GM21367 (cell line): ENCODE measurements around the gene TTYH3.

ENCODE experiments used
- ATAC-seq: cut with Tn5 transposase; IDR thresholded peaks from one replicate; pipeline ENCODE4 v1.9.1; 2021; ENCODE audit not compliant: unreplicated experiment

Gene TTYH3

DNA sequence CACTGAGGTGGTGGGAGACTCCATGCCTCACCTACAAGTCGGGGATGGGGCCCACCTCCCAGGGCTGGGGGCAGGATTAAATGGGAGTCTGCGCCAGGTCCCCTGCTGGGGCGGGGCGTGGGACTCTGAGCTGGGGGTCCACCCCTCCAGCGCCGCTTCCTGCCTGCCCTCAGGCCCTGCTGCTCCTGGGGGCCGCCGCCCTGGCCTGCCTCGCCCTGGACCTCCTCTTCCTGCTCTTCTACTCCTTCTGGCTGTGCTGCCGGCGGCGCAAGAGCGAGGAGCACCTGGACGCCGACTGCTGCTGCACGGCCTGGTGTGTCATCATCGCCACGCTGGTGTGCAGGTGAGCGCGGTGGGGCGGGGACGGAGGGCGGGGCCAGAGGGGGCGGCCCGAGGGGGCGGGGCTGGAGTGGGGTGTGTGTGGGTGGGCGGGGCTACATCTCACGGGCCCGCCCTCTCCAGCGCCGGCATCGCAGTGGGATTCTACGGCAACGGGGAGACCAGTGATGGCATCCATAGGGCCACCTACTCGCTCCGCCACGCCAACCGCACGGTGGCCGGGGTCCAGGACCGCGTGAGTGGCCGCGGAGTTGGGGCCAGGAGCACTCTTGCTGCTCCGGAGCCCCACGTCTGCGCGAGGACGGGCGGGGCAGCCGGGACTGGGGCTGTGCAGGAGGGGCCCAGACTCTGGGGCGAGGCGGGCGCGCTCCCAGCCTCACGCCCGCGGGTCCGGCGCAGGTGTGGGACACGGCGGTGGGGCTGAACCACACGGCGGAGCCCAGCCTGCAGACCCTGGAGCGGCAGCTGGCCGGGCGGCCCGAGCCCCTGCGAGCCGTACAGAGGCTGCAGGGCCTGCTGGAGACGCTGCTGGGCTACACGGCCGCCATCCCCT lies 15.1 kb downstream of the TTYH3 start:
- no peak for ATAC-seq

DNA sequence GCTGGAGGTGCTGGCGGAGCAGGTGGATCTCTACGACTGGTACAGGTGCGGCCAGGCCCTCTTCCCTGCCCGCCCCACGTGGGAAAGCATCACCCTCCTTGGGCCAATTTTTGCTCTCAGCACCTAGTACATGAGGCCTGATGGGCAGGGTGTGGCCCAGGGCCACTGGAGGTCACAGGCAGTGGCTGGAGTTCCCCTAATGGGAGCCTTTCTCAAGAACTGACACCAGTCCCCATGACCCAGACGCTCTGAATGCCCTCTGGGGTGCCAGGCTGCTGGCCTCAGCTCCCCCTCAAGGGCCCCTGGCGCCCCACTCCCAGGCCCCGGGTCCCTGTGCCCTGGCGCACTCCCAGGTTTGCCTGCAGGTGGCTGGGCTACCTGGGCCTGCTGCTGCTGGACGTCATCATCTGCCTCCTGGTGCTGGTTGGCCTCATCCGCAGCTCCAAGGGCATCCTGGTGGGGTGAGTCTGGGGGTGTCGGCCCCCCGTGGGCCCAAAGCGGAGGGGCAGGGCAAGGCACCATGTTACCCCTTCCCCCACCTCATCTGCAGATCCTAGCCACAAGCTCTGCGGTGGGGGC lies 15.9 kb downstream of the TTYH3 start:
- no peak for ATAC-seq

DNA sequence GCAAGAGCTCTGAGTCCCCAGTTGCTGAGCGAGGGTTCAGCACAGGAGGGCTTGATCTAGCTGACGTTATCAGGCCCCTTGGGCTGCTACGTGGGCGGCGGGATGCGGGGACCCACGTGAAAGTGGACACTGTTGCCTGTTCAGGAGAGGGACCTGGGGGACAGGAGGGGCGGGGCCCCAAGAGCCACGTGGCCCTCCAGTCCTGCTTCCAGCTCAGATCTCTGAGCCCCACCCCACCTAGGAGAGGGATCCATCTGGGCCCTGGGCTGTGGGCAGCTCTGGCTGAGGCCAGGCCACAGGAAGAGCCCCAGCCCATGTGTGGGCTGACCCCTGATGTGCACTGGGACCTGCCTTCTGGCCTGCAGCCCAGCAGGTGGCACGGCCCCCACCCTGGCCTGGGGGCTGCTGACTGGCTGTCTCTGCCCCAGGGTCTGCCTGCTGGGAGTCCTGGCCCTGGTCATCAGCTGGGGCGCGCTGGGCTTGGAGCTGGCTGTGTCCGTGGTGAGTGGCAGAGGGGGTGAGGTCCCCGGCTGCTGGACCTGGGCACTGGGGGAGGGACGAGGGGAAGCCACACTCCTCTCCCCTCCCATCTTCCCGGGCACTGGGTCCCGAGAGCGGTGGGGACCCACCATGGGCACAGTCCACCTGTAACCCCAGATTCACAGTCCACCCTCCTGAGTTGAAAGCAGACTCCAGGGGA lies 17.5 kb downstream of the TTYH3 start:
- ATAC-seq, result no peak

DNA sequence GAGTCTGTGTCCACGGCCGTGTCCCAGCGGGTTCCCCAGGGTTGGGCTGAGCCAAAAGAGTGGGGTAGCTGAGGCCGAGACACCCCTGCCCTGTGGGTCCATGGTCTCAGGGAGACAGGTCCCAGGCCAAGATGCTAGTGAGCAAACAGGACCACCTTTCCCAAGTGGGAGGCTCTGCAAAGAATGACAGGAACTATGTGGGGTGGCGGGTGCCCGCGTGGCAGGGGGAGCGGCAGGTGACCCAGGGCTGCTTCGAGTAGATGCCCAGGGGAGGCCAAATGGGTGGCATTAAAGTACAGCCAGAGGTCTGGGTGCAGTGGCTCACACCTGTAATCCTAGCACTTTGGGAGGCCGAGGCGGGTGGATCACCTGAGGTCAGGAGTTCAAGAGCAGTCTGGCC lies 18.2 kb downstream of the TTYH3 start:
- no peak for ATAC-seq

DNA sequence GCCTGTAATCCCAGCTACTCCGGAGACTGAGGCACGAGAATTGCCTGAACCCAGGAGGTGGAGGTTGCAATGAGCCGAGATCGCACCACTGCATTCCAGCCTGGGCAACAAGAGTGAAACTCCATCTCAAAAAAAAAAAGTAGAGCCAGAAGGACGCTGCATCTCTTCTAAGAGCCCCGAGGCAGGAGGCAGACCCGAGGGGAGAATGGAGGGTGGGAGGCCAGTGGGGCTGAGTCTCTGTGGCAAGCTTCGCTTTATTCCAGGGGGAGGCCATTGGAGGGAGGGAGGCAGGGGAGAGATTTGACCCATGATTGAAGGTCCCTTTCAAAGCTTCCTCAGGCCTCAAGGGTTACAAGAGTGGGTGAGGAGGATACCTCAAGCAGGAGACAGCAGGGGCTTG lies 18.7 kb downstream of the TTYH3 start:
- ATAC-seq, result no peak

DNA sequence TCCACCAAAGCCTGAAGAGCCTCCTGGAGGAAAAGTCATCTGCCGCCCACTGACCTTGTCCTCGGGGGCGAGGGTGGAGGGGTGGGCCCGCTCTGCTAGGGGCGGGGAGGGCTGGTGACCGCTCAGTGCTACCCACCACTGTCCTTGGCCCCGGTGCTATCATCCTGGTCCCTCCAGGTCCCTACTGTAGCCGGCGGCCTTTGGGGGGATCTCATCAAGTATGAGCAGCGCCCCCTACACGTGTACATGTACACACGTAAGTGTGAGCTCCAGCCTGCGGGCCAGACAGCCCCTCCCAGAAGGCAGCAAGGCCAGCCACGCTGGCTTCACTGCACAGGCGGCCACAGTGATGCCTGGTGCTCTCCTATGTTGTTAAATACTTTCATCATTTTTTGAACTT lies 19.6 kb downstream of the TTYH3 start:
- no peak for ATAC-seq

DNA sequence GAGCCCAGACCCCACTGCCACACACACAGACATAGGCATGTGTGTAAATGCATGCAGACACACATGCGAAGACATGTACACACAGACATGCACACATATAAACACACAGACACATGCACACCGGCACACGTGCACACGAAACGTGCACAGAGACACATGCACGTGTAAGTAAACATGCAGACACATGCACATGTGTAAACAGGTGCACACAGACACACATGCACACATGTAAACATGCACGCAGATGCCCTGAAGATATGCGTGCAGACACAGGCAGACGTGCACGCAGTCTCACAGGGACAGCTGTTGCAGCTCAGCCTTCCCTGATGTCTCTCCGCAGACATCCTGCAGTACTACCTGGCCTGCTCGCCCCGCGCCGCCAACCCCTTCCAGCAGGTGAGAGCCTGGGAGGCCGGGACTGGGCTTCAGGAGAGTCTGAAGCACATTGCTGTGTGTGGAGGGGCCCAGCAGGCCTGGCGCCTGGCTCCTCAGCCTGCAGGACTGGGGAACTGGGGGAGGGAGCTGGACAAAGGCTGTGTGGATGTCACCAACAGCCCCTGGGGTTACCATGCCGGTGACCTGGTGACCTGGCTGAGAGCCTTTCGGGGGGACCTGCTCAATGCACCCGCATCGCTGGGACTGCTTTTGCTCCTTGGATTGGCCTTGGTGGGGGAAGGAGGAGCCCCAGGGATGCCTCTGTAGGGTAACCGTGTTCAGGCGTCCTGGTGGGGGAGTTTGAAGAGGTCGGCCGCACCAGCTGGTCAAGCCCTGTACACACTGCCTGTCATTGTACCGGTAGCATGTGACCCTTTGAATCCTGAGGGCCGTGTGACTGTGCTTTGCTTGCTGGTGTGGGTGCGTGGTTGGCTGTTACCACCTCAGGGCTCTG lies 20.3 kb downstream of the TTYH3 start:
- ATAC-seq, result no peak

DNA sequence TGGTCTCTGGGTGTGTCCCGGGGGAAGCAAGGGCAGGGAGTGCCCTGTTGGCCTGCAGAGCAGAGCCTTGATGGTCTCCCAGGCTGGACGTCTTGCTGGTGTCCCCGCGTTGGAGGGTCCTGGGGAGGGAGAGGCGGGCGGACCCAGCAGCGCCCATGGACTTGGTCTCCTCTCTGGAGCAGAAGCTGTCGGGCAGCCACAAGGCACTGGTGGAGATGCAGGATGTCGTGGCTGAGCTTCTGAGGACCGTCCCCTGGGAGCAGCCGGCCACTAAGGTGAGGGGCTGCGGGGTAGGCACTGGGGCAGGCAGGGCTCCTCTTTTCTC lies 20.9 kb downstream of the TTYH3 start:
- no peak for ATAC-seq

DNA sequence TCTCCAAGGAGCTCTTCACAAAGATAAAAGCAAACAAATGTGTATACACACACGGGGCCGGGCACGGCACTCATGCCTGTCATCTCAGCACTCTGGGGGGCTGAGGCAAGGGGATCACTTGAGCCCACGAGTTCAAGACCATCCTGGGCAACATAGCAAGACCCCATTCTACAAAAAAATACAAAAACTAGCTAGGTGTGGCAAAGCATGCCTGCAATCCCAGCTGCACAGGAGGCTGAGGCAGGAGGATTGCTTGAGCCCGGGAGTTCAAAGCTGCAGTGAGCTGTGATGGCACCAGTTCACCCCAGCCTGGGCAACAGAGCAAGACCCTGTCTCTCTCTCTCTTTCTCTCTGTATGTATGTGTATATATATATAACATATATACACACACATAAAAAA lies 22.3 kb downstream of the TTYH3 start:
- ATAC-seq, result no peak

DNA sequence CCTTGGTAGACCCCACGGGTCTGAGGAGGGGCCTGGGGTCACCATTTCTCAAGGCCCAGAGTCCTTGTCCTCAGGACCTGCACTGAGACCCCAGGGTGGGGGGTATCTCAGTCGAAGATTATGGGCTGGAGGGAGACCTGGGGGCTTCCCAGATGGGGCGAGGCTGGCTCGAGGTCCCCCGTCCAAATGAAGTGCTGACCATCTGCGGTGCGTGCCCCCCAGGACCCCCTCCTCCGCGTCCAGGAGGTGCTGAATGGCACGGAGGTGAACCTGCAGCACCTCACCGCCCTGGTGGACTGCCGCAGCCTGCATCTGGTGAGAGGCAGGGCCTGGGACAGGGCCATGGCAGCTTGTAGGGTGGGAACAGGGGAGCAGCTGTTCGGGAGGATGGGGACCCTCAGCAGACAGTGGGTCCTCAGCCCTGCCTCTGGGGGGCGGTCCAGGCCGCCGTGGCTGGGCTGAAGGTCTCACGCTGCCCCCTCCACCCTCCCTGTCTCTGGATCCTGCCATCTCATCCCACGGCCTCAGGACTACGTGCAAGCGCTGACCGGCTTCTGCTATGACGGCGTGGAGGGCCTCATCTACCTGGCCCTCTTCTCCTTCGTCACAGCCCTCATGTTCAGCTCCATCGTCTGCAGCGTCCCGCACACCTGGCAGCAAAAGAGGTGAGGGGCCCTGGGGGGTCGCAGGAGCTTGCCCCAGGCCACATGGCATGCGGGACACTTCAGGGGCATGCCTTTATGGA lies 24.3 kb downstream of the TTYH3 start:
- no peak for ATAC-seq

DNA sequence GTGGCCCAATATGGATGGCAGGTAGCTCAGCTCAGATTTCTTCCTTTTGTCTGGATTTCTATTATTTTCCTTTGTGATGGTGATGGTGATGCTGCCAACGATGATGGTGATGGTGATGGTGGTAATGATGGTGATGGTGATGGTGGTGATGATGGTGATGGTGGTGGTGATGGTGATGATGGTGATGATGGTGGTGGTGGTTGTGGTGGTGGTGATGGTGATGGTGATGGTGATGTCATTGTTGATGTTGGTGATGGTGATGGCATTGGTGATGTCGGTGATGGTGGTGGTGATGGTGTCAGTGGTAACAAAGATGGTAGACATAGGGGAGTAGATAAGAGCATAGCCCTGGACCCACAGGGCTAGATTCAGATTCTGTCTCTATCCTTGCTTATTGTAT lies 25.4 kb downstream of the TTYH3 start:
- no peak for ATAC-seq

DNA sequence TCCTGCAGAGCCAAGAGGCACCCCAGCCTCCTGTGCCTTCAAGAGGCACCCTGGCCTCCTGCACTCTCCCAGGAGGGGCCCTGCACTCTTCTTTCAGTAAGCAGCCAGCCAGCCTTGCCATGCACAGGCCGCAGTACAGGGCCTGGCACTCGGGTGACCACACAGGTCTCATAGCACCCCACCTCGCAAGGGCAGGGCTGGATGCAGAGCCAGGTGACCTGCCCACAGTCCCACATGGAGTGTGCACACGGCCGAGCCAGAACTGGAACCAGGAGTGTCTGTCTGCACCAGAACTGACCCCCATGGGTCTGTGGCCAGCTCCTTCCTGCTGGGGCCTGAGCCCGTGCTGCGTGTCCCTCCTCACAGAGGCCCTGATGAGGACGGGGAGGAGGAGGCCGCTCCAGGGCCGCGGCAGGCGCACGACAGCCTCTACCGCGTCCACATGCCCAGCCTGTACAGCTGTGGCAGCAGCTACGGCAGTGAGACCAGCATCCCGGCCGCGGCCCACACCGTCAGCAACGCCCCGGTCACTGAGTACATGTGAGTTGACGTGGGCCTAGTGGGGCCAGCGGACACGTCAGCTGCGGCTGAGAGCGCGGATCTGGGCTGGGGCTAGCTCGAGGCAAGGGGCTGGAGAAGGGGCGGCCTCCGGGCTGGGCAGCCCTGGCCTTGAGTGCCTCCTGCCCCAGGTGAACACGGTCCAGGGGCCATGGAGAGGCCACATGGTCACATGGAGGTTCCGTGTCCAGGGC lies 26.3 kb downstream of the TTYH3 start:
- ATAC-seq, result no peak

DNA sequence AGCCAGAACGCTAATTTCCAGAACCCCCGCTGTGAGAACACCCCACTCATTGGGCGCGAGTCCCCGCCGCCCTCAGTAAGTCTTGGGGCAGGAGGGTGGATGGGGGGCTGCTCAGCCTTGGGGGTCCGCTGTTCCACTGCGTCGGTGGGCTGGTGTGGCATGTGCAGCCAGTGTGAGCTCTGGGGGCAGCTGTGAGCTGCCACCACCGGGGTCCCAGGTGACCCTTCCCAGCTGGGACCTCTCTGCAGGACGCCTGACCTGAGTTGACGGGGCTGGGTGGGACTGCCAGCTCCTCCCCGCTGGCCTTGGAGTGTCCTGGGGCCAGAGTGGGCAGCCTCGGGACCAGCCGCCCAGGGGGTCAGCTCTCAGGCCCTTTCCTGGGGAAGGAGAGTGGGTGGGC lies 27.2 kb downstream of the TTYH3 start:
- ATAC-seq, result no peak

DNA sequence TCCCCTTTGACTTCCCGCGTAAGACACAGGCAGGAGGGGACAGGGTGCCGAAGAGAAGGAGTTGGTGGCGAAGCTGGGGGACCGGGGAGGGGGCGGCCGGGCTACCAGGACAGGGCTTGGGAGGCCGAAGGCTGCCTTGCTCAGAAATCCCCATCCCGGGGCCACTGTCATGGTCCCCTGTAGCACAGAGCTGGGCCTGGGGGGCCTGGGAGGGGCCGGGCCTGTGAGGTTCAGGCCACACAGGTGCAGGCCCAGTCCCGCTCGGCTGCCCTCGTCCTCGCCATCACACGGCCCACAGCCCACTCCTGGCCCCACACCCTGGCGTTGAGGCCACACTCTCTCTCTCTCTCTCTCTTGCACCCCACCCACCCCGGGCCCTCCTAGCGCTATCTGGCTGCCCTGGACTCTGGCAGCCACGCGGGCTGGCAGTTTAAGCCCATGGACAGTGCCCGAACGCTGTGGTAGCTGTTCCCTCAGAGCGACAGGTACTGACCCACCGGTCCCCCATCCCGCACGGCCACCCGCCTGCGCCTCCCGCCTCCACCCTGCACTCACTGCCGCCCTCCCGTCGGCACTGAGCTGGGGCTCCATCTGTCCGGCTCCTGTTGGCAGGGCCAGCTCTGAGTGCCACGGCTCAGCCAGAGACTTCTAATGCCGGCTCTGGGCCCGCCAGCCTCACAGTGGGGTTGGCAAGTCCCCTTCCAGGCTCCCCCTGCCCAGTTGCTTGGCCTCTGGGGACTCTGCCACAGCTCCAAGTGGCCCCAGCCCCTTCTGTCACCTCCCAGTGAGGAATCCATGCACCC lies 28.0 kb downstream of the TTYH3 start:
- ATAC-seq, result no peak

DNA sequence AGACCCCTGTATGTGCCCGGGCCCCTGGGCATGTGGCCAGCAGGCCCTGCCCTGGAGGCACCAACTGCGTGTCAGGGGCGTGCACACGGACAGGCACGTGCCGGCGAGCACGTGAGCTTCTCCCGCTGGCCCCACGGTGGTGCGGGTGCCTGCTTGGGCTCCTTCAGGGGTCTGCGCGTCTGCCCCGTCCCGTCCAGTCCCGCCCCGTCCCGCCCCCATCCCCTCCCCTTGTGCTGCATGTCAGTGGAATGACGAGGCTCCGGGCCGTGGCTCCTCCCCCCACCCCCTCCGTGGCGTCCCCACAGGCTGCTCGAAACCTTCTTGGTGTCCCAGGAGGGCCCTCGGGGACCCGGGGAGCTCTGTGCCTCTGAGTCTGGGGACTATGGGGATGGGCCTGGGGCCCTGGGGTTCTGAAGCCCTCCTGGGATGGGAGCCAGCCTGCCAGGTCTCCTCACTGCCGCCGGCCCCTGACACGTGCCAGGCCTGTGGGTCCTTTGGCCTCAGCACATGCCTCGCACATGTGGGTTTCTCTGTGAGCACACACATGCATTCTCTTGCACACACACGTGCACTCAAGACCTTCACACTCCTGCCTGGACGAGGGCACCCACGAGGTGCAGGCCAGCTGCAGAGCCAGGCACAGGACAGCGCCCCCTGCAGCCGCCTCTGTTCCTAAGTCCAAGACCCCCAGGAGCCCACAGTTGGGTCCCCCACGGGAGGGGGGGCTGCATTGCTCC lies 28.7 kb downstream of the TTYH3 start:
- no peak for ATAC-seq

DNA sequence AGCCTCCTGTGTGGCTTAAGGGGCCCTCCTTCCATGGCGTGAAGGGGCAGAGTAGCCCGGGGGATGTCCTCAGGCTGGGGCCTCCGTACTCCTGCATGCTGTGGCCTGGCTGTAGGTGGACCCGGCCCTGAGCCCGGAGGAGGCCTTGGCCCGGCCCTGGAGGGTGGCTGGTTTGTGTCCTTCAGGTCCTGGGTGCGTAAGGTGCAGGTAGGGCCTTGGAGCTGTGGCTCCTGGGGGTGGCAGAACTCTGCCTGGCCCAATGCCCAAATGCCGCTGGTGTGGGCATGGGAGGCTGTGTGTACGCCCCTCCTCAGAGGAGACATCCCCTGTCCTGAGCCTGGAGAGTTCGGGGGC lies 29.3 kb downstream of the TTYH3 start:
- ATAC-seq, result no peak

DNA sequence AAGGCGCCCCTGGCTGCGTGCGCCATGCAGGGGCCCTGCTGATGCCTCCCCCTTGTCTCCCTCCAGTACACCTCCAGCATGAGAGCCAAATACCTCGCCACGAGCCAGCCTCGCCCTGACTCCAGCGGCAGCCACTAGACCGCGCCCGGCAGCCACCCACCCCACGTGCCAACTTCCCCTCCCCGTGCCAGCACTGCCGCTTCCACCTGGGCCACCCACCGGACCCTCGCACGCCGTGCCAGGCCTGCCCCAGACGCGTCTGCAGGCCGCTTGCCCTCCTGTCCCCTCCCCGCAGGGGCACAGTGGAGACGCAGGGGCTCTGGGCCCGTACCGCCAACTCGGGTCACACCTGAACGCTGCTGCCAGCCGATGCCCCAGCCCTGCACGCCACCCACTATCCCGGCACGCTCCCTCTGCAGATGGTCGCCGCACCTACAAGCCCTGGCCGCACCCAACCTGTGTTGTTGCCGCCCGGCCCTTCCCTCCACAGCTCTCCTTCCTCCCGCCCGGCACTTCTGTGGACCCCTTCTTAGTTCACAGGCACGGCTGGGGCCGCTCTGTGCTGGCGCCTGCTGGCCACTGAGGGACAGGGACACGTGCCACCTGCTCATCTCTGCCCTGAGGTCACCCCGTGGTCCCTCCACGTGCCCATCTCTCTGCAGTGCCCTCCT lies 30.0 kb downstream of the TTYH3 start:
- no peak for ATAC-seq
